Measurements from ENCODE around the gene XXYLT1. TPM values are rescaled to one million over a fixed set of nuclear protein-coding genes. Genes with fewer than 3 reads are reported as not detected.
A peak's percentile ranks its signal among the peaks of the same experiment; 100 is the strongest.

The XXYLT1 gene
- total and polyA plus RNA-seq, 7 donors: 2.5 to 13.8 (median 11.1) TPM

GRCh38 chr3:195036574-195036973 is 234.4 kb downstream of the XXYLT1 start:
- no peak overlapping the region for H3K4me3 ChIP-seq
- no peak for DNase-seq
- intact Hi-C loops (cut with DNase I): no loop called here
- no peaks in the 10 kb centered on the region for H3K9me3 ChIP-seq
- H3K36me3 ChIP-seq: no peaks in the 10 kb centered on the region
- no peak overlapping the region for H3K27ac ChIP-seq
- H3K4me1 ChIP-seq: no peaks in the 10 kb centered on the region
- 87 to 92% methylated on average over 6 of the region's 6 CpGs for WGBS, 2 donors
- H3K27me3 ChIP-seq: no peaks in the 10 kb centered on the region
- TF ChIP-seq CTCF (IDR thresholded peaks at IDR 0.05): no peak
- TF ChIP-seq EP300 (IDR thresholded peaks at IDR 0.05): no peak
- no peak for TF ChIP-seq POLR2A (IDR thresholded peaks at IDR 0.05)
- no peak for TF ChIP-seq POLR2AphosphoS5 (IDR thresholded peaks at IDR 0.05)

DNA sequence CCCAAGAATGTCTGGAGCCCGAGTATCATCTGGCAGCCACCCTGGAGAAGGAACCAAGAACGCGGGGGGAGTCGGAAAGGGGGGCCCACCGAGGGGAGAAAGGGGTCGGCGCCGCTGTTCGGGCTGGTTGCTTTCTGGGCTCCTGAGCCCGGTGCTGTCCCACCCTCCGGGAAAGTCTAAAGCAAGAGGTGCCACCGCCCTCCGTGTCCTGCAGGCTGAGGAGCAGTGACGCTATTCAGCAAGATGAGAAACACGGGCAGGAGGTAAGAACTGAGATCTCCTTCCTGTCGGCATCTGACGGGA is 234.8 kb downstream of the XXYLT1 start:
- Histone ChIP-seq H3K27me3 (no peaks in the 10 kb centered on the region), H3K36me3 (no peaks in the 10 kb centered on the region), H3K9me3 (no peaks in the 10 kb centered on the region), H3K27ac (no peak overlapping the region), H3K4me3 (no peak overlapping the region), H3K4me1 (no peaks in the 10 kb centered on the region)
- 86 to 89% methylated on average over 17 of the region's 17 CpGs for WGBS, 2 donors
- intact Hi-C loops (cut with DNase I): no loop called here
- TF ChIP-seq POLR2A (IDR thresholded peaks at IDR 0.05) (no peak), CTCF (IDR thresholded peaks at IDR 0.05) (no peak), POLR2AphosphoS5 (IDR thresholded peaks at IDR 0.05) (no peak), EP300 (IDR thresholded peaks at IDR 0.05) (no peak)
- no peak for DNase-seq

DNA sequence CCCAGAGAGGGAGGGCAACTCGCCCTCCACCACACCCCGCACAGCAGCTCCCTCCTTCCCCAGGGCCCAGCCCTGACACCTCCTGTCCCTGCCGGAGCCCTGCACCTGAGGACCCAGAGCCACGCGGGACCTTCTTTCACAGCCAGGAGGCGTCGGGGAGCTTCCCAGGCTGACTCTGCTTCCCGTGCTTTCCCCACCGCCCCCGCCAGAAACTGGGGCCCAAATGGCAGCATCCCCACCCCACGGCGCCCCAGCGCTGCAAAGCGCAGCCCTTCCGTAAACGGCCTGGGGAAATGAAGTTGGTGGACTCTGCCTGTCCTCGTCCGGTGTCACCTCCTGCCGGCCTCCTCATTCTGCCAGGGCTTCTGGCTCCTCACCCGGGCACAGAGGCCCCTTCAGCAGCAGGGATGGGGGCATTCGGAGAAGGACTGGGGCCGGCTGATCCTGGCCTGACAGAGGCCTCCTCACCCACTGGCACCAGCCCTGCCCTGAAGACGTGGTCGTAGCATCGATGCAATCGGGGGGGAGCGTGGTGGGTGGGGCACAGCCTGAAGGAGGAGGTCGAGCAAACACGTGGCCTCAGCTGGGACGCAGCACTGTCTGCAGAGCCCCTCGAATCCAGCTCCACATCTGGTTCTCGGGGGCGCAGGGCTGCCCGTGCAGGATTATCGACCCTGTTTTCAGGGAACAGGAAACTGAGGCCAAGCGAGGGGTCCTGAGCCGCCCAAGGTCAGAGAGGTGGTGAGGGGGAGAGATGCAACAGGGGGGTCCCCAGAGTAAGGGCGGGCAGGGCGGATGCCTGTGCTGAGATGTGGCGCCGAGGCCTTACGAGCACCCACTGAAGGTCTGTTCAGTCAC is 235.4 kb downstream of the XXYLT1 start:
- Histone ChIP-seq H3K4me1 (no peaks in the 10 kb centered on the region), H3K9me3 (no peaks in the 10 kb centered on the region), H3K27me3 (no peaks in the 10 kb centered on the region), H3K36me3 (no peaks in the 10 kb centered on the region), H3K27ac (no peak overlapping the region), H3K4me3 (no peak overlapping the region)
- TF ChIP-seq EP300 (IDR thresholded peaks at IDR 0.05) (no peak), CTCF (IDR thresholded peaks at IDR 0.05) (peak; percentile 11 to 35 (median 22))
- no peak for DNase-seq
- WGBS, 2 donors: 84 to 91% methylated on average over 42 of the region's 42 CpGs
- intact Hi-C loops (cut with DNase I): no loop called here

DNA sequence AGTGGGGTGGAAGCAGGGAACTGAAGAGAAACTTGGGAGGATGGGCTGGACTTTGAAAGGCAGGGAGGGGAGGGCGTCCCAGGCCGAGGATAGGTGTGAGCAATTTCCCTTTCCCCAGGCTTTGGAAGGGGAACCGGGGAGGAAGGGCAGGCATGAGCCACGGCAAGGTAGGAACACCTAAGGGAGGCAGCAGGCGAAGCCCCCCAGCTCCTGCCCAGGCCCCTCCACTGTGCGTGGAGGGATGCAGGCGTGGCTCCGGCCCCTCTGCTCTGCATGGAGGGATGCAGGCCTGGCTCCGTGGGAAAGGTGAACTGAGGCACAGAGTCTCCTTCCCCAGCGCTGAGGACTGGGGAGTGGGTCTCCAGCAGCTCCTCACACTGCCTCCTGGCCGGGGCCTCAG is 236.4 kb downstream of the XXYLT1 start:
- WGBS, 2 donors: 90 to 92% methylated on average over 11 of the region's 11 CpGs
- TF ChIP-seq CTCF (IDR thresholded peaks at IDR 0.05): no peak
- TF ChIP-seq POLR2A (IDR thresholded peaks at IDR 0.05): no peak
- TF ChIP-seq POLR2AphosphoS5 (IDR thresholded peaks at IDR 0.05): no peak
- TF ChIP-seq EP300 (IDR thresholded peaks at IDR 0.05): no peak
- no peak overlapping the region for H3K4me3 ChIP-seq
- no peaks in the 10 kb centered on the region for H3K4me1 ChIP-seq
- no peak for DNase-seq
- intact Hi-C loops (cut with DNase I): no loop called here
- H3K27ac ChIP-seq: no peak overlapping the region
- no peaks in the 10 kb centered on the region for H3K27me3 ChIP-seq
- no peaks in the 10 kb centered on the region for H3K36me3 ChIP-seq
- no peaks in the 10 kb centered on the region for H3K9me3 ChIP-seq

DNA sequence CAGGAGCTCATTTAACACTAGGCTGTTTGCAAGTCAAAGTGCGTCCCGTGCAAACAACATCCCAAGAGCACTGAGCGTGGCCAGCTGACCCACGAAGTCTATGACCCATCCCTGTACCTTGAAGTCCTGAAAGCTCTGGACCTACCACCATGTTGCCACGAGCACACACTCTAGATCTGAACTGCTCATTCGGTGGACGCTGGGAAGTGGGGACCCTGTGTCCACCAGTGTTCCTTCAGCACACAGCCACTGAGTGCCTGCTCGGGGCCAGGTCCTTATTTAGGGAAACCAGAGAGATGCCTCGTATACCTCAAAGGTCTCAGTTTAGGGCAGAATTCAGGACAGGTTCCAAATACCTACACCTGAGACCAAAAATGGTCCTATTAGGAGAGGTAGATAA is 236.9 kb downstream of the XXYLT1 start:
- Histone ChIP-seq H3K4me1 (no peaks in the 10 kb centered on the region), H3K27me3 (no peaks in the 10 kb centered on the region), H3K27ac (no peak overlapping the region), H3K36me3 (no peaks in the 10 kb centered on the region), H3K4me3 (no peak overlapping the region), H3K9me3 (no peaks in the 10 kb centered on the region)
- TF ChIP-seq POLR2A (IDR thresholded peaks at IDR 0.05): no peak
- TF ChIP-seq EP300 (IDR thresholded peaks at IDR 0.05): no peak
- no peak for TF ChIP-seq POLR2AphosphoS5 (IDR thresholded peaks at IDR 0.05)
- no peak for TF ChIP-seq CTCF (IDR thresholded peaks at IDR 0.05)
- 54 to 69% methylated on average over 9 of the region's 9 CpGs for WGBS, 2 donors
- no peak for DNase-seq
- intact Hi-C loops (cut with DNase I): no loop called here
